ENCODE measurements around the gene FAT1.

DNA sequence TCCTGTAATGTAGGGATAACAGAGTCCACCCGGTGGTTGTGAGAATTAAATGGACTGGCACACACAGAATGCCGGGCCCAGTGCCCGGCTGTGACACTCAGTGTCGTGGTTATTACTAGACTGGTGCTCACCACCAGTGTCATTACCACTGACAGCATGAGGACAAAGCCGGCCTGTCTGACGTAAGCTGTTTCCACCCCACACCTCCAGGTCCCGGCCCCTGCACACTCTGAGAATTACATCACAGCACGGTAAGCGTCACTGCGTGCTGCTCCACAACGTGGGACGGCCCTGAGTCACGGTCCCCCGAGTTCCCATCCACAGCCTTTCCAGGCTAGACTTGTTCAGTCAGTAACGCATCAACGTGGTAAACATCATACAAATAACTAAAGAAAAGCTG, 22.9 kb downstream of the FAT1 start:
- TF ChIP-seq, protein P1, sequence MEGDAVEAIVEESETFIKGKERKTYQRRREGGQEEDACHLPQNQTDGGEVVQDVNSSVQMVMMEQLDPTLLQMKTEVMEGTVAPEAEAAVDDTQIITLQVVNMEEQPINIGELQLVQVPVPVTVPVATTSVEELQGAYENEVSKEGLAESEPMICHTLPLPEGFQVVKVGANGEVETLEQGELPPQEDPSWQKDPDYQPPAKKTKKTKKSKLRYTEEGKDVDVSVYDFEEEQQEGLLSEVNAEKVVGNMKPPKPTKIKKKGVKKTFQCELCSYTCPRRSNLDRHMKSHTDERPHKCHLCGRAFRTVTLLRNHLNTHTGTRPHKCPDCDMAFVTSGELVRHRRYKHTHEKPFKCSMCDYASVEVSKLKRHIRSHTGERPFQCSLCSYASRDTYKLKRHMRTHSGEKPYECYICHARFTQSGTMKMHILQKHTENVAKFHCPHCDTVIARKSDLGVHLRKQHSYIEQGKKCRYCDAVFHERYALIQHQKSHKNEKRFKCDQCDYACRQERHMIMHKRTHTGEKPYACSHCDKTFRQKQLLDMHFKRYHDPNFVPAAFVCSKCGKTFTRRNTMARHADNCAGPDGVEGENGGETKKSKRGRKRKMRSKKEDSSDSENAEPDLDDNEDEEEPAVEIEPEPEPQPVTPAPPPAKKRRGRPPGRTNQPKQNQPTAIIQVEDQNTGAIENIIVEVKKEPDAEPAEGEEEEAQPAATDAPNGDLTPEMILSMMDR (conservative IDR thresholded peaks at IDR 0.05; ENCODE audit: low read depth, low read length), result no peak
- TF ChIP-seq EZH2 (IDR thresholded peaks at IDR 0.05; ENCODE audit: low read length, unreplicated experiment), result no peak

Data from PC-3 (cell line).